ENCODE measurements around the gene LRRC52. TPM values are rescaled to one million over a fixed set of nuclear protein-coding genes. Genes with fewer than 3 reads are reported as not detected.
A peak's percentile ranks its signal among the peaks of the same experiment; 100 is the strongest.

LRRC52 gene
- total and polyA plus RNA-seq, 2 of the 13 experiments (the other 11 are each of a cell fraction or from before 2014, with no cell fraction given) = not detected

DNA sequence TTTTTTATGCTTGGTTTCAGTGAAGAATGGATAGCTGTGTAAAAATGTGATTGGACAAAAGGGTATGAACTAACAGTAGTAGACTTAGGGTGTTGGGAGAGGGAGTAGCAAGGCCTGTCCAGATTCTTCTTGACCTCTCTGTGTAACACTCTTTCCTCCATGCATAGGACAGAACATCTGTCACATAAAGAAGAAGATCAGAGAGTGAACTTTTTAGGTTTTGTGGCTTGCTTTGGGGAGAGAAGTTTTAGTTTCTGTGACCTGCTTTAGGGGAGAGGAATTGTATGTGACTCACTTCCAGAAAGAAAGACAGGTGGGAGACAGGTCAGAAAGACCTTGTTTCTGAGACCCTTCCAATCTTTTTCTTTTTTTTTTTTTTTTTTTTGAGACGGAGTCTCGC is 27.3 kb upstream of the LRRC52 start (continued):
- TF ChIP-seq, protein P1, sequence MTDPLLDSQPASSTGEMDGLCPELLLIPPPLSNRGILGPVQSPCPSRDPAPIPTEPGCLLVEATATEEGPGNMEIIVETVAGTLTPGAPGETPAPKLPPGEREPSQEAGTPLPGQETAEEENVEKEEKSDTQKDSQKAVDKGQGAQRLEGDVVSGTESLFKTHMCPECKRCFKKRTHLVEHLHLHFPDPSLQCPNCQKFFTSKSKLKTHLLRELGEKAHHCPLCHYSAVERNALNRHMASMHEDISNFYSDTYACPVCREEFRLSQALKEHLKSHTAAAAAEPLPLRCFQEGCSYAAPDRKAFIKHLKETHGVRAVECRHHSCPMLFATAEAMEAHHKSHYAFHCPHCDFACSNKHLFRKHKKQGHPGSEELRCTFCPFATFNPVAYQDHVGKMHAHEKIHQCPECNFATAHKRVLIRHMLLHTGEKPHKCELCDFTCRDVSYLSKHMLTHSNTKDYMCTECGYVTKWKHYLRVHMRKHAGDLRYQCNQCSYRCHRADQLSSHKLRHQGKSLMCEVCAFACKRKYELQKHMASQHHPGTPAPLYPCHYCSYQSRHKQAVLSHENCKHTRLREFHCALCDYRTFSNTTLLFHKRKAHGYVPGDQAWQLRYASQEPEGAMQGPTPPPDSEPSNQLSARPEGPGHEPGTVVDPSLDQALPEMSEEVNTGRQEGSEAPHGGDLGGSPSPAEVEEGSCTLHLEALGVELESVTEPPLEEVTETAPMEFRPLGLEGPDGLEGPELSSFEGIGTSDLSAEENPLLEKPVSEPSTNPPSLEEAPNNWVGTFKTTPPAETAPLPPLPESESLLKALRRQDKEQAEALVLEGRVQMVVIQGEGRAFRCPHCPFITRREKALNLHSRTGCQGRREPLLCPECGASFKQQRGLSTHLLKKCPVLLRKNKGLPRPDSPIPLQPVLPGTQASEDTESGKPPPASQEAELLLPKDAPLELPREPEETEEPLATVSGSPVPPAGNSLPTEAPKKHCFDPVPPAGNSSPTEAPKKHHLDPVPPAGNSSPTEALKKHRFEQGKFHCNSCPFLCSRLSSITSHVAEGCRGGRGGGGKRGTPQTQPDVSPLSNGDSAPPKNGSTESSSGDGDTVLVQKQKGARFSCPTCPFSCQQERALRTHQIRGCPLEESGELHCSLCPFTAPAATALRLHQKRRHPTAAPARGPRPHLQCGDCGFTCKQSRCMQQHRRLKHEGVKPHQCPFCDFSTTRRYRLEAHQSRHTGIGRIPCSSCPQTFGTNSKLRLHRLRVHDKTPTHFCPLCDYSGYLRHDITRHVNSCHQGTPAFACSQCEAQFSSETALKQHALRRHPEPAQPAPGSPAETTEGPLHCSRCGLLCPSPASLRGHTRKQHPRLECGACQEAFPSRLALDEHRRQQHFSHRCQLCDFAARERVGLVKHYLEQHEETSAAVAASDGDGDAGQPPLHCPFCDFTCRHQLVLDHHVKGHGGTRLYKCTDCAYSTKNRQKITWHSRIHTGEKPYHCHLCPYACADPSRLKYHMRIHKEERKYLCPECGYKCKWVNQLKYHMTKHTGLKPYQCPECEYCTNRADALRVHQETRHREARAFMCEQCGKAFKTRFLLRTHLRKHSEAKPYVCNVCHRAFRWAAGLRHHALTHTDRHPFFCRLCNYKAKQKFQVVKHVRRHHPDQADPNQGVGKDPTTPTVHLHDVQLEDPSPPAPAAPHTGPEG (CRISPR knock-in tag; IDR thresholded peaks at IDR 0.05) = no peak
- TF ChIP-seq ATF1 (CRISPR knock-in tag; IDR thresholded peaks at IDR 0.05) (no peak), ISL2 (CRISPR knock-in tag; IDR thresholded peaks at IDR 0.05) (no peak), ZBTB21 (CRISPR knock-in tag; IDR thresholded peaks at IDR 0.05) (no peak), SMAD9 (CRISPR knock-in tag; IDR thresholded peaks at IDR 0.05) (no peak), JUND (CRISPR knock-in tag; IDR thresholded peaks at IDR 0.05) (no peak)

DNA sequence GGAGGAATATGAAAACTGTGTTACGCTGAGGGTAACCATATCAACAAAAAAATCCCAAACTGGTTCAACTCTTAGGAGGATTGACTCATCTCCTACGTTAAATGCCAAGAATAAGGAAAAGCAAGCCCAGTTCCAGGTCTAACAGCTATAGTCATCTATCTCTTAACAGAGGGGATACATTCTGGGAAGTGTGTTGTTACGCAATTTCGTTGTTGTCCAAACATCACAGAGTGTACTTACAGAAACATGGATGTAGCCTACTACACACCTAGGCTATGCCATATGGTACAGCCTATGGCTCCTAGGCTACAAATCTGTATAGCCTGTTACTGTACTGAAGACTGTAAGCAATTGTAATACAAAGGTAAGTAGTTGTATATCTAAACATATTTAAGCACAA is 23.2 kb upstream of the LRRC52 start:
- ChIA-PET CTCF (ENCODE audit: low intra/inter-chr PET ratio, low total read pairs) (no interaction called here), POLR2A (no interaction called here)
- H3K27me3 ChIP-seq (ENCODE audit: control insufficient read depth in 1 of 2, insufficient read depth in 2 of 2, low read length in 2 of 2) = no peaks in the 10 kb centered on the region
- TF ChIP-seq RARA (CRISPR knock-in tag; IDR thresholded peaks at IDR 0.05) (no peak), TCF12 (IDR thresholded peaks at IDR 0.05) (no peak), TCF12 (CRISPR knock-in tag; IDR thresholded peaks at IDR 0.05) (no peak), MEF2D (CRISPR knock-in tag; IDR thresholded peaks at IDR 0.05) (no peak), CENPT (CRISPR knock-in tag; IDR thresholded peaks at IDR 0.05; ENCODE audit: low read depth) (no peak), CCAR2 (optimal IDR thresholded peaks at IDR 0.05; ENCODE audit: low read depth, low read length) (no peak), ZNF331 (CRISPR knock-in tag; IDR thresholded peaks at IDR 0.05) (no peak), CEBPB (IDR thresholded peaks at IDR 0.05; ENCODE audit: borderline replicate concordance, low read depth, low read length) (peak; percentile 83)
- TF ChIP-seq, protein P2, sequence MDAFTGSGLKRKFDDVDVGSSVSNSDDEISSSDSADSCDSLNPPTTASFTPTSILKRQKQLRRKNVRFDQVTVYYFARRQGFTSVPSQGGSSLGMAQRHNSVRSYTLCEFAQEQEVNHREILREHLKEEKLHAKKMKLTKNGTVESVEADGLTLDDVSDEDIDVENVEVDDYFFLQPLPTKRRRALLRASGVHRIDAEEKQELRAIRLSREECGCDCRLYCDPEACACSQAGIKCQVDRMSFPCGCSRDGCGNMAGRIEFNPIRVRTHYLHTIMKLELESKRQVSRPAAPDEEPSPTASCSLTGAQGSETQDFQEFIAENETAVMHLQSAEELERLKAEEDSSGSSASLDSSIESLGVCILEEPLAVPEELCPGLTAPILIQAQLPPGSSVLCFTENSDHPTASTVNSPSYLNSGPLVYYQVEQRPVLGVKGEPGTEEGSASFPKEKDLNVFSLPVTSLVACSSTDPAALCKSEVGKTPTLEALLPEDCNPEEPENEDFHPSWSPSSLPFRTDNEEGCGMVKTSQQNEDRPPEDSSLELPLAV (CRISPR knock-in tag; conservative IDR thresholded peaks at IDR 0.05; ENCODE audit: low read depth) = no peak
- H3K4me1 ChIP-seq (ENCODE audit: insufficient read depth, low read length) = peaks cover 25% of the 10 kb centered on the region
- no peak overlapping the region for H3K27ac ChIP-seq (ENCODE audit: extremely low read length, insufficient read depth, low read length)
- BruUV-seq (replicated peaks) = no TSS peak
- in situ Hi-C loops (cut with HindIII; ENCODE audit: extremely low pct_ligation_motif_present, low pct_unique_long_range_greater_than_20kb) = no loop called here
- no peaks in the 10 kb centered on the region for H4K20me1 ChIP-seq (ENCODE audit: insufficient read depth, low read length)
- H3K79me2 ChIP-seq (ENCODE audit: insufficient read depth, low read length) = no peaks in the 10 kb centered on the region
- DNase-seq (ENCODE audit: low spot score) (no peak), ATAC-seq (no peak), FAIRE-seq (no peak)
- H3K9me3 ChIP-seq (ENCODE audit: low read length) = peaks cover 15% of the 10 kb centered on the region
- H2AFZ ChIP-seq (ENCODE audit: low read length) = no peak overlapping the region
- WGBS (ENCODE audit: low lambda C conversion rate) = 45% methylated on average over 4 of the region's 4 CpGs
- H3K4me2 ChIP-seq (ENCODE audit: low read depth, low read length) = no peak overlapping the region
- no peaks in the 10 kb centered on the region for H3K36me3 ChIP-seq (replicated peaks in 1 of 2; ENCODE audit: control insufficient read depth in 1 of 2, insufficient read depth in 2 of 2, low read length in 2 of 2)
- intact Hi-C loops (cut with micrococcal nuclease; ENCODE audit: unreplicated experiment) = no loop called here
- H3K9ac ChIP-seq (ENCODE audit: insufficient read depth, low read depth, low read length) = no peak overlapping the region
- no peak overlapping the region for H3K4me3 ChIP-seq (replicated peaks in 1 of 3; ENCODE audit: insufficient read depth in 1 of 3, low read depth in 2 of 3, low read length in 3 of 3)

Measured in HepG2 (cell line).